ENCODE results near the gene TEX51.

TEX51 gene

GRCh38 chr2:126894082-126894481, 4.6 kb upstream of the TEX51 start:
- no peak for DNase-seq

- no peak for DNase-seq
Measured at GRCh38 chr2:126894585-126895182, 4.0 kb upstream of the TEX51 start.

- no peak for DNase-seq
Measured at GRCh38 chr2:126895336-126895735, 3.4 kb upstream of the TEX51 start.

GRCh38 chr2:126896471-126896870, 2.2 kb upstream of the TEX51 start:
- DNase-seq = no peak

- DNase-seq = no peak
Measured at GRCh38 chr2:126899616-126900185, 1.0 kb downstream of the TEX51 start.

- no peak for DNase-seq
Measured at GRCh38 chr2:126900646-126901319, 2.1 kb downstream of the TEX51 start.

GRCh38 chr2:126901459-126901858, 2.8 kb downstream of the TEX51 start:
- DNase-seq = no peak

- no peak for DNase-seq
Measured at GRCh38 chr2:126902152-126902835, 3.6 kb downstream of the TEX51 start.

- no peak for DNase-seq
Measured at GRCh38 chr2:126902859-126903258, 4.2 kb downstream of the TEX51 start.

GRCh38 chr2:126905991-126906390, 7.3 kb downstream of the TEX51 start:
- DNase-seq = no peak

GRCh38 chr2:126906781-126907180, 8.1 kb downstream of the TEX51 start:
- DNase-seq = no peak

GRCh38 chr2:126907671-126908070, 9.0 kb downstream of the TEX51 start:
- no peak for DNase-seq

- DNase-seq = no peak
Measured at GRCh38 chr2:126908721-126909177, 10.1 kb downstream of the TEX51 start.

- no peak for DNase-seq
Measured at GRCh38 chr2:126909366-126909765, 10.7 kb downstream of the TEX51 start.

GRCh38 chr2:126909781-126910180, 11.1 kb downstream of the TEX51 start:
- no peak for DNase-seq

GRCh38 chr2:126910637-126911036, 11.9 kb downstream of the TEX51 start:
- DNase-seq = no peak

GRCh38 chr2:126911111-126911796, 12.6 kb downstream of the TEX51 start:
- DNase-seq = no peak

GRCh38 chr2:126912201-126912600, 13.5 kb downstream of the TEX51 start:
- no peak for DNase-seq

GRCh38 chr2:126913329-126913728, 14.6 kb downstream of the TEX51 start:
- no peak for DNase-seq

- DNase-seq = no peak
Measured at GRCh38 chr2:126913881-126914615, 15.4 kb downstream of the TEX51 start.

GRCh38 chr2:126914811-126915500, 16.3 kb downstream of the TEX51 start:
- DNase-seq = no peak

- DNase-seq = no peak
Measured at GRCh38 chr2:126915903-126916302, 17.2 kb downstream of the TEX51 start.

Data from effector CD4-positive, alpha-beta T cell (primary cell).